Osteoblast (primary cell): ENCODE data around the gene SIGLEC15. TPM values are rescaled to one million over a fixed set of nuclear protein-coding genes. Genes with fewer than 3 reads are reported as not detected.
"Not testable (repeated sequence)": the region's sequence is repeated elsewhere in the genome, so short reads cannot be mapped to it uniquely, and the experiment has no call there.

Experiments used
- DNase-seq: peaks from one replicate; pipeline ENCODE4 v3.0.0; 2011; ENCODE audit warnings: low spot score, mixed read lengths; ENCODE audit not compliant: insufficient read length; ENCODE audit errors: missing footprints
- H2AFZ ChIP-seq: 2 replicates; pipeline ENCODE4 v1.6.0; 2011; ENCODE audit warnings: mild to moderate bottlenecking, low read length
- H3K27ac ChIP-seq: 2 replicates; pipeline ENCODE4 v1.5.1; 2011; ENCODE audit warnings: mild to moderate bottlenecking, low read depth, low read length, moderate library complexity
- H3K27me3 ChIP-seq: 2 replicates; pipeline ENCODE4 v1.6.0; 2012; ENCODE audit warnings: mild to moderate bottlenecking, control low read depth, inconsistent platforms, low read length, moderate library complexity; ENCODE audit not compliant: insufficient read depth
- H3K36me3 ChIP-seq: 2 replicates; pipeline ENCODE4 v1.5.1; 2011; ENCODE audit warnings: mild to moderate bottlenecking, low read length, control low read depth, moderate library complexity; ENCODE audit not compliant: insufficient read depth
- H3K4me1 ChIP-seq: 2 replicates; pipeline ENCODE4 v1.5.1; 2011; ENCODE audit warnings: mild to moderate bottlenecking, low read length, control low read depth, moderate library complexity; ENCODE audit not compliant: insufficient read depth
- H3K4me2 ChIP-seq: 2 replicates; pipeline ENCODE4 v1.6.0; 2011; ENCODE audit warnings: mild to moderate bottlenecking, low read length; ENCODE audit not compliant: insufficient read depth
- H3K4me3 ChIP-seq: fragments of 200-600 bp; sonication (generic); 3 replicates; pipeline ENCODE4 v1.5.1; 2012; ENCODE audit warnings: mild to moderate bottlenecking, low read length, inconsistent platforms; ENCODE audit not compliant: insufficient read depth
- H3K79me2 ChIP-seq: 2 replicates; pipeline ENCODE4 v1.6.0; 2012; ENCODE audit warnings: mild to moderate bottlenecking, low read length, control low read depth, inconsistent platforms; ENCODE audit not compliant: insufficient read depth
- H3K9me3 ChIP-seq: 2 replicates; pipeline ENCODE4 v1.5.1; 2011; ENCODE audit warnings: low read depth, low read length, control low read depth
- H4K20me1 ChIP-seq: 2 replicates; pipeline ENCODE4 v1.6.0; 2012; ENCODE audit warnings: mild to moderate bottlenecking, low read length, control low read depth; ENCODE audit not compliant: insufficient read depth
- CTCF ChIP-seq: IDR thresholded peaks from 2 replicates; pipeline ENCODE4 v1.5.1; 2011; ENCODE audit warnings: mild to moderate bottlenecking, low read depth, low read length, moderate library complexity; ENCODE audit errors: extremely low read depth
- total RNA-seq: library from RNA; depleted of rRNA; stranded (reverse); fragments of >200 nt; gene quantifications from 2 replicates; pipeline ENCODE4 v1.2.3, GENCODE V29; 2012

Gene SIGLEC15
- total RNA-seq, 1 donor: 8.0 TPM

DNA sequence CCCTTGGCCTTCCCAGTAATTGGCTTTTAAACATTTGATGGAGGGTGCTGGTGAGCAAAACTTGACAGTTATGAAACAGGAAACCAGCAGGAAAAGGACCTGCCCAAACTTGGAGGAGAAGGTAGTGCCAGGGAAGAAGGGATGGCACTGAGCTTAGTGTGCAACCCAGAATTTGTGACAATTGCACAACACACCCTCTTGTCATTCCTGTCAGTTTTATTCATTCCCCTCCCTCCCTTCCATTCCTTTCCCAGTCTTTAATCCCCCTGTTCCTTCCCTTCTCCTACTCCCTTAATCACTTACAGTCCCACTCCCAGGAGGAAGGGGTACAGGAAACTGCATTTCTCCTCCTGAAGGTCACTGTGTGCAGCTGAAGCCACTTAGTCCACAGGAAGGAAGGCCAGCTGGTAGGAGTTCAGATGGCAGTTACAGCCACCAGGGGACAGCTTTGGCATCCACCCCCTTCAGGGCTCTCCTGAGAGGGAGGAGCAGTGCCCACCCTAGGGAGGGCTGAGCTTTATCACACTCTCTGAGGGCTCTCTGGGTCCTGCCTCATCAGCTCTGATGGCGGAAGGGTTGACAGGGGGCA is 24.0 kb upstream of the SIGLEC15 start:
- DNase-seq: no peak
- no peaks in the 10 kb centered on the region for H3K36me3 ChIP-seq
- TF ChIP-seq CTCF: no peak
- H3K4me2 ChIP-seq: no peak overlapping the region
- H3K79me2 ChIP-seq: no peaks in the 10 kb centered on the region
- peak overlapping the region; percentile 92 for H3K27ac ChIP-seq
- peaks cover 30% of the 10 kb centered on the region for H3K4me1 ChIP-seq
- no peak overlapping the region for H3K4me3 ChIP-seq
- peak overlapping the region; percentile 26 for H2AFZ ChIP-seq
- peaks cover 3% of the 10 kb centered on the region for H3K9me3 ChIP-seq
- no peaks in the 10 kb centered on the region for H3K27me3 ChIP-seq
- H4K20me1 ChIP-seq: no peaks in the 10 kb centered on the region

DNA sequence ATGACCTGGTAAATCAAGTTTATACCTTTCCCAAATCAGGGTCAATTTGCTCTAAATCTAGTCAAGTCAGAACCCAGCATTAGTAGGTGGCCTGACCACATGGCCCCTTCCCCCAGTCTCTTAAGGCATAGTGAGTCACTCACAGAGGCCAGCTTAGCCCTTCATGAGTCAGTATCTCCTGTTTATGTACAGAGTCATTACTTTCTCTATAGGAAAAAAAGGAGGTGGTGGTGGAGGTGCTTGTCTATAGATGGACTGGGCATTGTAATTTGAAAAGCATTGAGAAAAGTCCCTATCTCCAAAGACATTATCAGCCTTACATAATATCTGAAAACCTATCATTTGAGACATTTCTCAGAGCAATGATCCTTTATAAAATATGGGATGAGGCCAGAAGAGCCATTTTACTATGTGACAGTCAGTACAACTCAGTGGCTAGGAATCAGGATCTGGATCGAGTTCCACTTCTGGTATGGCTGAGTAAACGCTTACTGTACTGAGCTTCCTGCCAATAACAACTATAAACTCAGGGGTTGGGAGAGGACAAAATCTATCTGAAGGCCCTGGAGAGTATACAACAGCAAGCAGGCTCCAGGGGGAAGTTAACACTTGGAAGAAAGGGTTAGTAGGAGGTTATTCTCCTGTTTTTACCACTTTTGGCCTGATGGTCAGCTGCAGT is 22.5 kb upstream of the SIGLEC15 start:
- peak overlapping the region; percentile 74 for H3K4me2 ChIP-seq
- peak overlapping the region; percentile 14 for H3K4me3 ChIP-seq
- H3K79me2 ChIP-seq: no peaks in the 10 kb centered on the region
- no peaks in the 10 kb centered on the region for H4K20me1 ChIP-seq
- TF ChIP-seq CTCF: no peak
- H3K27me3 ChIP-seq: no peaks in the 10 kb centered on the region
- H3K36me3 ChIP-seq: no peaks in the 10 kb centered on the region
- H2AFZ ChIP-seq: no peak overlapping the region
- peak; percentile 93 for DNase-seq
- peaks cover 37% of the 10 kb centered on the region for H3K4me1 ChIP-seq
- peak overlapping the region; percentile 92 for H3K27ac ChIP-seq
- H3K9me3 ChIP-seq: peaks cover 3% of the 10 kb centered on the region

DNA sequence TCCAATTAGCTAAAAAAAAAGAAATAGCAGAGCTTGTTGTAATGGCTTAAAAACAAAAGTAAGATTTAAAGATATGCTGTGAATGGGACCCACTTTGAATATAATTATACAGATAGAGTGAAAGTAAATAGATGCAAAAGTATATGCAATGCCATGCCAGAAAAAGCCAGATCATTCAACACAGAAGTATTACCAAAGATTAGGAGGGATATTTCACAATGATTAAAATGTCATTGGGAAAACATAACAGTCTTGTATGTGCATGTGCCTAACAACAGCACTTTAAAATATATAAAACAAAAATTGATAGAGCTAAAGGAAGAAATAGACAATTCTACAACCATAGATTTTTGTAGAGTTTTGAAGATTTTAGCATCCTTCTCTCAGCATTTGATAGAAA is 19.9 kb upstream of the SIGLEC15 start:
- H3K9me3 ChIP-seq: peaks cover 3% of the 10 kb centered on the region
- no peaks in the 10 kb centered on the region for H4K20me1 ChIP-seq
- H3K27ac ChIP-seq: peak overlapping the region; percentile 91
- peaks cover 37% of the 10 kb centered on the region for H3K4me1 ChIP-seq
- H3K4me3 ChIP-seq: no peak overlapping the region
- H3K36me3 ChIP-seq: no peaks in the 10 kb centered on the region
- no peak for TF ChIP-seq CTCF
- no peaks in the 10 kb centered on the region for H3K79me2 ChIP-seq
- no peaks in the 10 kb centered on the region for H3K27me3 ChIP-seq
- H3K4me2 ChIP-seq: no peak overlapping the region
- no peak for DNase-seq
- H2AFZ ChIP-seq: no peak overlapping the region

DNA sequence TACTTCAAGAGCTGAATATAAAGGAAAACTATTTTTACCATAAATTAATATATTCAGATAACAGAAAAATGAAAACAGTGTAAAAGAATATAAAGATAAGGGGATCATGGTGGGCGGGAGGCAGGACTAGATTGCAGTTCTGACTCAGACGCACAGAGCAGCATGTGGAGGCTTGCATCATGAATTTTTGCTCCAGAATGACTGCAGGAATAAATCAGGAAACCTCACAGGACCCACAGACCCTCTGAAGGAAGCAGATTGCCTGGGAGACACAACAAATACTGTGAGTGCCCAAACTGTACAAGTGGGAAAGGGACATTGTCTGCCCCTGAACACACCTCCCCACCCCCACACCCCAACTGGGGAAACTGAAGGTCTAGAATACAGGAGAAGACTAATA is 19.2 kb upstream of the SIGLEC15 start:
- no peaks in the 10 kb centered on the region for H3K27me3 ChIP-seq
- H3K79me2 ChIP-seq: no peaks in the 10 kb centered on the region
- no peaks in the 10 kb centered on the region for H3K36me3 ChIP-seq
- H3K27ac ChIP-seq: peak overlapping the region; percentile 91
- peaks cover 3% of the 10 kb centered on the region for H3K9me3 ChIP-seq
- no peak overlapping the region for H3K4me3 ChIP-seq
- H3K4me1 ChIP-seq: peaks cover 37% of the 10 kb centered on the region
- no peaks in the 10 kb centered on the region for H4K20me1 ChIP-seq
- DNase-seq: no peak
- peak overlapping the region; percentile 34 for H2AFZ ChIP-seq
- H3K4me2 ChIP-seq: peak overlapping the region; percentile 38
- TF ChIP-seq CTCF: no peak

GRCh38 chr18:45807144-45807543 is 18.3 kb upstream of the SIGLEC15 start:
- not testable (repeated sequence) for H3K36me3 ChIP-seq, H3K27me3 ChIP-seq, H2AFZ ChIP-seq, H4K20me1 ChIP-seq, H3K4me3 ChIP-seq, H3K9me3 ChIP-seq, H3K79me2 ChIP-seq, H3K4me2 ChIP-seq, DNase-seq
- peak overlapping the region; percentile 91 for H3K27ac ChIP-seq
- H3K4me1 ChIP-seq: peaks cover 29% of the 10 kb centered on the region

- not testable (repeated sequence) for H2AFZ ChIP-seq, H3K27me3 ChIP-seq, H3K4me2 ChIP-seq, H3K4me3 ChIP-seq, H3K36me3 ChIP-seq, H3K9me3 ChIP-seq, H3K79me2 ChIP-seq, H3K27ac ChIP-seq, H4K20me1 ChIP-seq, DNase-seq
- H3K4me1 ChIP-seq: peaks cover 16% of the 10 kb centered on the region
These were observed 10.7 kb upstream of the SIGLEC15 start for GRCh38 chr18:45814733-45815132.
